HG03139 (cell line): ENCODE measurements around the gene CHMP1A.
"Not testable (repeated sequence)": the region's sequence is repeated elsewhere in the genome, so short reads cannot be mapped to it uniquely, and the experiment has no call there.

ENCODE experiments used
- ATAC-seq: cut with Tn5 transposase; IDR thresholded peaks from one replicate; pipeline ENCODE4 v1.9.1; 2021; ENCODE audit not compliant: unreplicated experiment

The CHMP1A gene

GRCh38 chr16:89693289-89693731, 35.8 kb upstream of the CHMP1A start:
- ATAC-seq: no peak

GRCh38 chr16:89691986-89692569, 34.6 kb upstream of the CHMP1A start:
- ATAC-seq: no peak

- no peak for ATAC-seq
Observed at GRCh38 chr16:89691231-89691985, 33.9 kb upstream of the CHMP1A start.

GRCh38 chr16:89690392-89690901, 32.9 kb upstream of the CHMP1A start:
- ATAC-seq: no peak

GRCh38 chr16:89689621-89690020, 32.1 kb upstream of the CHMP1A start:
- not testable (repeated sequence) for ATAC-seq

- no peak for ATAC-seq
Observed at GRCh38 chr16:89689142-89689541, 31.6 kb upstream of the CHMP1A start.

GRCh38 chr16:89688395-89688794, 30.9 kb upstream of the CHMP1A start:
- ATAC-seq: no peak

- peak; percentile 42 for ATAC-seq
Observed at GRCh38 chr16:89687092-89687940, 29.8 kb upstream of the CHMP1A start.

- peak; percentile 72 for ATAC-seq
Observed at GRCh38 chr16:89686520-89687091, 29.1 kb upstream of the CHMP1A start, which contains the start of gene CDK10. CDK10 (plus strand) TSS chr16:89686689; CDS start chr16:89686711, 22 bp downstream.

- ATAC-seq: no peak
Observed at GRCh38 chr16:89685916-89686315, 28.4 kb upstream of the CHMP1A start.

- ATAC-seq: no peak
Observed at GRCh38 chr16:89678258-89678657, 20.8 kb upstream of the CHMP1A start.

GRCh38 chr16:89672177-89672941, 14.9 kb upstream of the CHMP1A start:
- no peak for ATAC-seq

GRCh38 chr16:89671565-89671964, 14.1 kb upstream of the CHMP1A start:
- ATAC-seq: not testable (repeated sequence)

- no peak for ATAC-seq
Observed at GRCh38 chr16:89670496-89671431, 13.3 kb upstream of the CHMP1A start.

GRCh38 chr16:89669755-89670154, 12.2 kb upstream of the CHMP1A start:
- no peak for ATAC-seq

GRCh38 chr16:89668790-89669158, 11.3 kb upstream of the CHMP1A start:
- no peak for ATAC-seq

GRCh38 chr16:89667633-89668032, 10.1 kb upstream of the CHMP1A start:
- ATAC-seq: no peak

GRCh38 chr16:89667000-89667399, 9.5 kb upstream of the CHMP1A start:
- ATAC-seq: not testable (repeated sequence)

GRCh38 chr16:89664238-89664637, 6.7 kb upstream of the CHMP1A start:
- not testable (repeated sequence) for ATAC-seq
